ENCODE data around the gene ERN1.

- TF ChIP-seq CTCF (conservative IDR thresholded peaks at IDR 0.05) (no peak), ZFX (IDR thresholded peaks at IDR 0.05) (no peak)
Observed at GRCh38 chr17:63993368-63993985, 136.5 kb downstream of the ERN1 start.
